Hematopoietic multipotent progenitor cell treated with erythropoietin and hydrocortisone succinate and interleukin-3 and kit ligand, for 15 days (in vitro differentiated cells): ENCODE measurements around the gene CLCN2.

ENCODE experiments used
- DNase-seq: peaks from one replicate; pipeline ENCODE4 v3.0.0-alpha.2; 2015; ENCODE audit warnings: low spot score

Gene CLCN2

GRCh38 chr3:184325715-184326369, 35.6 kb downstream of the CLCN2 start:
- DNase-seq, result no peak

DNA sequence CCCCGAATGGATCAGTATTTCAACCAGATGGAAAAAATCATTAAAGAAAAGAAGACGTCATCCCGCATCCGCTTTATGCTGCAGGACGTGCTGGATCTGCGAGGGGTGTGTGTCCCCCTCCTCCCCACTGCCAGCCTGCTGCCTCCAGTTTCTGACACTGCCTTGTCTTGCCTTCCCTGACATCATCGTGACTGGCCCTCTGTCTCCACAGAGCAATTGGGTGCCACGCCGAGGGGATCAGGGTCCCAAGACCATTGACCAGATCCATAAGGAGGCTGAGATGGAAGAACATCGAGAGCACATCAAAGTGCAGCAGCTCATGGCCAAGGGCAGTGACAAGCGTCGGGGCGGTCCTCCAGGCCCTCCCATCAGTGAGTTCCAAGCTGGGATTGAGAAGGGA, 36.1 kb downstream of the CLCN2 start:
- no peak for DNase-seq

GRCh38 chr3:184323696-184324095, 37.7 kb downstream of the CLCN2 start:
- no peak for DNase-seq

DNA sequence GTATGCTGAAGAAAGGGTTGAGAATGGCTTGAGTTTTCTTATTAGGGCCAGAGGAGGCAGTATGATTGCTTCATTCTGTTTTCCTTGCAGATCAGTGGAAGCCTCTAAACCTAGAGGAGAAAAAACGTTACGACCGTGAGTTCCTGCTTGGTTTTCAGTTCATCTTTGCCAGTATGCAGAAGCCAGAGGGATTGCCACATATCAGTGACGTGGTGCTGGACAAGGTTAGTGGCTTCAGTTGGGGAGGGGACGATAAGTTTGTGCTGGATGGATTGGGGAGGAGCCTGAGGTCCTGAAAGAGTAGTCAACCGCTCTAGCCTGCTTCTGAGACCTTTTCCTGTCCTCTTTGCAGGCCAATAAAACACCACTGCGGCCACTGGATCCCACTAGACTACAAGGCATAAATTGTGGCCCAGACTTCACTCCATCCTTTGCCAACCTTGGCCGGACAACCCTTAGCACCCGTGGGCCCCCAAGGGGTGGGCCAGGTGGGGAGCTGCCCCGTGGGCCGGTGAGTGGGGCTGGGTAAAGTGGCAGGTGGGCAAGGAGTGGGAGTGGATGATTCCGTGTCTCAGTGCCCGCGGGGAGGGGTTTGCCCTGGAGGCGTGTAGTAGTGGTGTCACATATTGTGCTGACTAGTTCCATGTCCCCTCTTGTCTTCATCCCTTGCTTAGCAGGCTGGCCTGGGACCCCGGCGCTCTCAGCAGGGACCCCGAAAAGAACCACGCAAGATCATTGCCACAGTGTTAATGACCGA, 38.5 kb downstream of the CLCN2 start:
- DNase-seq, result no peak

GRCh38 chr3:184321666-184322065, 39.7 kb downstream of the CLCN2 start:
- no peak for DNase-seq

DNA sequence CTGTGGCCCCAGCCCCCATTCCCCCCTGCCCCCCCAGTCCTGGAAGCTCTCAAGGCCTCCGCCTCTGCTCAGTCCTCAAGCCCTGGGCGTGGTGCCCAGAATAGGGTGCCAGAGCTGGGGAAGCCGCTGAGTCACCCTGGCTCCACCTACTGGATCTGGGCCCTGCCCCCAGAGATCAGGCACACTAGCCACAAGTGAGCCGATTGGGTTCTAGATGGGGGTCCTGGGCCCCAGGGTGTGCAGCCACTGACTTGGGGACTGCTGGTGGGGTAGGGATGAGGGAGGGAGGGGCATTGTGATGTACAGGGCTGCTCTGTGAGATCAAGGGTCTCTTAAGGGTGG, 41.3 kb downstream of the CLCN2 start:
- peak; percentile 97 for DNase-seq

GRCh38 chr3:184317201-184317600, 44.2 kb downstream of the CLCN2 start:
- no peak for DNase-seq

- no peak for DNase-seq
Measured at GRCh38 chr3:184316792-184317191, 44.6 kb downstream of the CLCN2 start.

- peak; percentile 36 for DNase-seq
Measured at GRCh38 chr3:184315871-184316661, 45.3 kb downstream of the CLCN2 start.

GRCh38 chr3:184315543-184315867, 45.9 kb downstream of the CLCN2 start:
- DNase-seq, result peak; percentile 41

GRCh38 chr3:184314700-184315542, 46.5 kb downstream of the CLCN2 start:
- DNase-seq, result peak; percentile 59

GRCh38 chr3:184314363-184314699, 47.1 kb downstream of the CLCN2 start, which contains the start of gene EIF4G1:
EIF4G1 (plus strand) TSS chr3:184314606; CDS start chr3:184315797, 1,191 bp downstream.
- peak; percentile 94 for DNase-seq

GRCh38 chr3:184311633-184312032, 49.8 kb downstream of the CLCN2 start:
- DNase-seq, result no peak

GRCh38 chr3:184308744-184309143, 52.7 kb downstream of the CLCN2 start:
- DNase-seq, result peak; percentile 21

DNA sequence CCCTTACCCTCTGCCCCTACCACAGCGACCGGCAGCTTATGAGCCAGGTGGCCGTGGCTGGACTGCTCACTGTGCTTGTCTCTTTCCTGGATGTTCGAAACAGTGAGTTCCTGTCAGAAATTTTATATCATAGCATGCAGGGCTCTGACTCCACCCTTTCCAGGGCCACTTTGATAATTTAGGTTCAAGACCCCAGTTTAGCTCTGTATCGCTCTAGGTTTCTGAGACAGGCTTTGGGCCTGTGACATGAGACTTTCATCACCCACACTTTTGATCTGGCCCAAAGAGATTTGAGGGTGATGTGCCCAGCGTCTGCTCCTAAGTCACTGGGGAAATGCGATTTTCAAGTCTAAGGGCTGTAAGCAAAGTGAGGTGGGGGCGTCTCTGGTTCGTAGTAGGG, 53.5 kb downstream of the CLCN2 start:
- DNase-seq, result peak; percentile 66

- peak; percentile 78 for DNase-seq
Measured at GRCh38 chr3:184306341-184306972, 54.9 kb downstream of the CLCN2 start.

GRCh38 chr3:184305577-184305976, 55.8 kb downstream of the CLCN2 start:
- peak; percentile 73 for DNase-seq

DNA sequence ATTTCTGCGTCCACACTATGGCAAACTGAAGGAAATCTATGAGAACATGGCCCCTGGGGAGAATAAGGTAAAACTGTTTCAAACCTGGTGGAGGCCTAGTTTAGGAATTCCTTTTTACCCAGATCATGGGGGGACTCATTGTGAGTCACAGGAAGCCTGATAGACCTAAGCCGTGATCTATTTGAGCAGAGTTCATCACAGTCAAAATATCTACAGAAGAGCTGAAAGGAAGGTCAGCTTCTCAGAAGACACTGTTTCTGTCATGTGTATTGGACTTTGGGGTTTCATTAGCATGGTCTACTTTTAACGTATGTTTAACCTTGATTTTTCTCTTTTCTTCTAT, 61.1 kb downstream of the CLCN2 start:
- no peak for DNase-seq

DNA sequence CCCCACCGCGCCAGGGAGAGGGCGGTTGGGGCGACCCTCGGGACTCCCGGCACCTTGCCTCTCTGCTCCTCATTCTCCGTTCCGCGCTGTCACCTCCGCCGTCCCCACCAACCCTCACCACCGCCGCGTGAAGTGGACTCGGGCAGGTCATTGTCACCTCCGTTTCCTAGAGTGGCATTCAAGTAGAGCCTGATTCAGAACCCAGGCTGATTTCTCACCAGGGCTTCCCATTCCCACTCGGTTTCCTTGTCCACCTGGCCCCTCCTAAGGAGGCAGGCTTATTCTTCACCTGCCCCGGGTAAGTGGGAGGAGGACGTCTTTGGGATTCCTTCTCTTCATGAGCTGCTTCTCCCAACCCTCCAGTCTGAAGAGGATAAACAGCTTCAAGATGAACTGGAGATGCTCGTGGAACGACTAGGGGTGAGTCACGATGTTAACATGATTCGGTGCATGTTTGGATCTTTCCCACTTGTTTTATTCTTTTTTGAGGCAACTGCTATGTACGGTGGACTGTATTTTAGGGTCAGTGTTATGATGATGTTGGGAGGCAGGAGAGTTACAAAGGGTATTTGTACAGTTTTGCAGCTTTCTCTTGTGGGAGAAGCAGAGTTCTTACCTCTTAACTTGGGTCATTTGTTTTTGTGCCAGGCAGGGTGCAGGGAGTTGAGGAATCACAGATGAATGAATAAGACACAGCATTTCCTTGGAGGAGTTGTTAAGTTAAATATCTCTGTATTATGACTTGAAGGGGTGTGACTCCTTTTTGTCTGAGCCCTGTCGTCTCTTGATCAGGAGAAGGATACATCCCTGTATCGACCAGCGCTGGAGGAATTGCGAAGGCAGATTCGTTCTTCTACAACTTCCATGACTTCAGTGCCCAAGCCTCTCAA, 61.7 kb downstream of the CLCN2 start:
- peak; percentile 34 for DNase-seq

DNA sequence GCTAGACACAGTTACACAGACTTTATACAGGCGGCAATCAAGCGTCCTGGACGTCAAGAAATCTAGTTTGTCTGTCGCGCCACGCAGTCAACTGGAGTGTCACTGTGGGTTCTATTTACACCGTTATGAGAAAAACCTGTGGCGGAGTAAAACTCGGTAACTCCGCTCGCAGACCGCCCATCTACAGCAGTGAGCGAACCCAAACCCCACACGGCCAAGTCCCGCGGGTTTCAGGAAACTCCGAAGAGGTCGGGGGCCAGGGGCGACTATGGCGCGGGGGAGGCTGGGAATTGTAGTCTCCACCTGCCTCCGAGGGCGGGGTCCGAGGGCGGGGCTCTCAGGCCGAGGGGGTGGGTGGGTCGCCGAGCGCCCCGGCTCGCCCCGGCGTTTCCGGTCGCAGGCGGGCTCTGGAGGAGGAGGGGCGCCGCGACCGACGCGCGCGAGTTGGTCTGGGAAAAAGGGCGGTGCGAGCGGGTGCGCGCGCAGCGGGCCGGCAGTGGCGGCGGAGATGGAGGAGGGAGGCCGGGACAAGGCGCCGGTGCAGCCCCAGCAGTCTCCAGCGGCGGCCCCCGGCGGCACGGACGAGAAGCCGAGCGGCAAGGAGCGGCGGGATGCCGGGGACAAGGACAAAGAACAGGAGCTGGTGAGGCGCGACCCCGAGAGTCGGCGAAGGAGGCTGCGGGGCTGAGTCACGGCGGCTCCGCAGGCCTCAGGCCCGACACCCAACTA, 62.5 kb downstream of the CLCN2 start, which contains the start of gene PSMD2:
TSS of gene PSMD2 (plus strand) at position 483 of the 729 bp plus-strand sequence. CDS start at position 509, 26 bp downstream.
- DNase-seq, result peak; percentile 95
